GM12891 (cell line): ENCODE measurements around the gene EHBP1.
"Not testable (repeated sequence)": the region's sequence is repeated elsewhere in the genome, so short reads cannot be mapped to it uniquely, and the experiment has no call there.

Experiments used
- DNase-seq: peaks from one replicate; pipeline ENCODE4 v3.0.0; 2011; ENCODE audit warnings: low spot score; ENCODE audit not compliant: insufficient read length
- FAIRE-seq: peaks from 2 replicates; lab custom pipeline; 2011; peaks lifted over from hg19 to GRCh38; lab: Jason Lieb, UNC
- PAX5 ChIP-seq: IDR thresholded peaks from 2 replicates; pipeline ENCODE4 v1.6.1; 2011; ENCODE audit warnings: low read length, moderate library complexity, mild to moderate bottlenecking; ENCODE audit not compliant: insufficient read depth, severe bottlenecking
- POLR2A ChIP-seq: IDR thresholded peaks from 2 replicates; pipeline ENCODE4 v1.6.1; 2011; ENCODE audit warnings: low read depth, low read length, control low read depth
- POLR2AphosphoS5 ChIP-seq: IDR thresholded peaks from 2 replicates; pipeline ENCODE4 v1.6.1; 2011; ENCODE audit warnings: low read depth, low read length, control low read depth
- POU2F2 ChIP-seq: IDR thresholded peaks from 2 replicates; pipeline ENCODE4 v1.6.1; 2011; ENCODE audit warnings: low read depth, mild to moderate bottlenecking, control low read depth, low read length, moderate library complexity
- SPI1 ChIP-seq: IDR thresholded peaks from 2 replicates; pipeline ENCODE4 v1.6.1; 2011; ENCODE audit warnings: low read depth, low read length, control low read depth
- TAF1 ChIP-seq: IDR thresholded peaks from 2 replicates; pipeline ENCODE4 v1.6.1; 2011; ENCODE audit warnings: low read depth, low read length, control low read depth

The EHBP1 gene

DNA sequence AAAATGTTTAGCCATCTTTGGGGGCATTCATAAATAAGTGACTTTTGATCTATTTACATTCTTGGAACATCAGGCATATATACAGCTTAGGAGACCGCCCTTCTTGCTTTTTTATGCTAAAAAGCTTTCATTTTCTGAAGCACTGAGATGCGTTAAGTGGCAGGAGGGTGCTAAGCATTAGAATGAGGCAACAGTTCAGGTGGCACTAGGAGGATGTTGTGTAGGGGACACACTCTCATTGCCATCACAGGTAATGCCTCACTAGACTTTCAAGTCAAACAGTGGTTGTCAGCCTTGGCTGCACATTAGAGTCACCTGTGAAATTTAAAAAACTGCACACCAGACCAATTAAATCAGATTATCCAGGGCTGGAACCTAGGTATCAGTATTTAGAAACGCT is 39.1 kb downstream of the EHBP1 start:
- TF ChIP-seq SPI1 (no peak), TAF1 (no peak), POLR2AphosphoS5 (no peak), POLR2A (no peak), POU2F2 (no peak), PAX5 (no peak)
- no peak for FAIRE-seq
- DNase-seq, result no peak

DNA sequence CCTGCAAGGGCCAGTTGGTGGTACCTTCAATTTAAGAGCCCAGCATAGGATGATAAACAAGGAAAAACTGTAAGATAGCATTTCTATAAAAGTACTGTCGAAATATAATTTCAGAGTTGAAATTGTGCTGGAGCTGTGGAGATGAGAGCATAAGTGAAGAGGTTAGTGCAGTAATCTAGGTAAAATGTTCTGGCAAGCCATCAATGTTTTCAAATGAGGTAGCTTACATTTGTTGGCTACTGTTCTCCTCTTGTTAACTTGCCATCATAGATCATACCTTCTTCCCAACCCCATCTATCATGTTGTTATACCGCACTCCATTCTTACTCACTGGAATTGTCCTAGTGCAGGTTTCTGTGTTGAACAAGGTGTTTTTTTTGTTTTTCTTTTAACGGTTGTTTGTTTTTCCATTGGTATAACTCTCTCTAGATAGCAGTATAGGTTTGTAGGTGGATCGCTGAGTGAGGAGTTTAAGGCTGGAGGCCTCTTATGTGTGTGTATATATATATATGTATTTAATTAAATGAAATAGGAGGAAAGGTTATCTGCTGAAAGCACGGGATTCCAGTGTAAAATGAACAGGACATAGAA is 40.5 kb downstream of the EHBP1 start:
- DNase-seq (no peak), FAIRE-seq (no peak)
- no peak for TF ChIP-seq POU2F2

DNA sequence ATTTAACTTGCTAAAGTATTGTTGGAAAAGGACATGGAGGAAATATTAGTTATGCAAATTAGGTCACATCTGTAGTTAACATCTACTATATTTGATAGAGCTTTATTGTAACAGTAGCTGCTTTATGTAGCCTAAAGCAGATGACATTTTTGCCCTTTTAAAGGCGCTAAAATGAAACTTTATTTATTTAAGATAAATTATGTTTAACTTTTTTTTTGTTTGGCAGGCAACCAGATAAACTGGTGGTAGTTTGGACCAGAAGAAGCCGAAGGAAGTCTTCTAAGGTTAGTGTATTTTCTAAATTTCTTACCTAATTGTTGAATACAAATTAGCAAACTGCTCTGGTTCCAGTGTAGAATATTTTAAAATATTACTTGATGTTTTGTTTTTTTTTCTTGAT is 41.7 kb downstream of the EHBP1 start:
- DNase-seq, result no peak
- FAIRE-seq, result no peak

DNA sequence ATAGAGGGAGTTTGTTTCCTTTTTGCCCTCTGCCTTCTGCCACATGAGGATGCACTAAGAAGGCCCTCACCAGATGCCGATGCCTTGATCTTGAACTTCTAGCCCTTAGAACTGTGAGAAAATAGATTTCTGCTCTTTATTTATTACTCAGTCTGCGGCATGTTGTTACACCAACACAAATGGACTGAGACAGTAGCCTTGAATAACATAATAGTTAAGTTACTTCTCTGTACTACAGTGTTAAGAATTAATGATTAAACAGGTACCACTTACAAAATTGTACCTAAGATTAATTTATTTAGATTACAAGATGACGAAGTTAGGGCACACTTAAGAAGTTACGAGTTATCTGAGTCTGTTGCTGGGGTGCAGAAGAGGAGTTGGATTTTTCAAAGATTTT is 42.4 kb downstream of the EHBP1 start:
- no peak for TF ChIP-seq TAF1
- no peak for FAIRE-seq
- no peak for DNase-seq

More for the DNA sequence above, 41.7 kb downstream of the EHBP1 start:
- TF ChIP-seq PAX5, result no peak
- TF ChIP-seq TAF1, result no peak
- TF ChIP-seq SPI1, result no peak
- no peak for TF ChIP-seq POU2F2
- TF ChIP-seq POLR2AphosphoS5, result no peak
- TF ChIP-seq POLR2A, result no peak

DNA sequence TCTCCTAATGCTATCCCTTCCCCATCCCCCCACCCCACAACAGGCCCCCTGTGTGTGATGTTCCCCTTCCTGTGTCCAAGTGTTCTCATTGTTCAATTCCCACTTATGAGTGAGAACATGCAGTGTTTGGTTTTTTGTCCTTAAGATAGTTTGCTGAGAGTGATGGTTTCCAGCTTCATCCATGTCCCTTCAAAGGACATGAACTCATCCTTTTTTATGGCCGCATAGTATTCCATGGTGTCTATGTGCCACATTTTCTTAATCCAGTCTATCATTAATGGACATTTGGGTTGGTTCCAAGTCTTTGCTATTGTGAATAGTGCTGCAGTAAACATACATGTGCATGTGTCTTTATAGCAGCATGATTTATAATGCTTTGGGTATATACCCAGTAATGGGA is 43.6 kb downstream of the EHBP1 start:
- FAIRE-seq, result not testable (repeated sequence)

DNA sequence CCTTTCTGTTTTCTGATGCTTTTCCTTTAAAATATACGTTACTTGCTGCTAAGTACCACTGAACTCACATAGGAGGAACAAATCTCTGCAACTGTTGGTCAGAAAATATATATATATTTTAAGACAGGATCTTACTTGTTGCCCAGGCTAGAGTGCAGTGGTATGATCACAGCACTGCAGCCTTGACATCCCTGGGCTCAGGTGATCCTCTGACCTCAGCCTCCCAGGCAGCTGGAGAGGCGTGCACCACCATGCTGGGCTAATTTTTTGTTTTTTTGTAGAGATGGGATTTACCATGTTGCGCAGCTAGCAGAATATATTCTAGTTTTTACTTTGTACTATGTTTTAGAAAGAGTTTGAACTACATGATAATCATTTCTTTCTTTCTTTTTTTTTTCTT is 51.5 kb downstream of the EHBP1 start:
- DNase-seq (no peak), FAIRE-seq (no peak)
- TF ChIP-seq POU2F2 (no peak), SPI1 (no peak), POLR2A (no peak), TAF1 (no peak), PAX5 (no peak), POLR2AphosphoS5 (no peak)

More for the DNA sequence above, 43.6 kb downstream of the EHBP1 start:
- DNase-seq, result not testable (repeated sequence)

DNA sequence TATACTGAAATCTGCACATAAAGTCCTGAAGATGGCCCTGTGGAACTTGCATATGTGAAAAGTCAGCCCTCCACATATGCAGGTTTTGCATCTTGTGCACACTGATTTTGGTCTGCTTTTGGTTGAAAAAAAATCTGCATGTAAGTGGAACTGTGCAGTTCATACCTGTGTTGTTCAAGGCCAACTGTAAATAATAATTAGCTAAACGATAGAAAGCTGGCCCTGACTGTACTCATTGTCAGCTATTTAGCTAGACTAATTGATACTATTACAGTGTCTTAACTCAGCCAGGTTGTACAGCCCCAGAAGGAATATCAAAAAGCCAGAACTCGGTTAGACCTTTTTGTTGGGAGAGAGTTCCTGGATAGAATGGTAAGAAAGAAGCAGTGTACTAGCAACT is 54.5 kb downstream of the EHBP1 start:
- TF ChIP-seq POLR2A (no peak), POU2F2 (no peak), SPI1 (no peak), TAF1 (no peak), POLR2AphosphoS5 (no peak), PAX5 (no peak)
- FAIRE-seq (no peak), DNase-seq (no peak)

DNA sequence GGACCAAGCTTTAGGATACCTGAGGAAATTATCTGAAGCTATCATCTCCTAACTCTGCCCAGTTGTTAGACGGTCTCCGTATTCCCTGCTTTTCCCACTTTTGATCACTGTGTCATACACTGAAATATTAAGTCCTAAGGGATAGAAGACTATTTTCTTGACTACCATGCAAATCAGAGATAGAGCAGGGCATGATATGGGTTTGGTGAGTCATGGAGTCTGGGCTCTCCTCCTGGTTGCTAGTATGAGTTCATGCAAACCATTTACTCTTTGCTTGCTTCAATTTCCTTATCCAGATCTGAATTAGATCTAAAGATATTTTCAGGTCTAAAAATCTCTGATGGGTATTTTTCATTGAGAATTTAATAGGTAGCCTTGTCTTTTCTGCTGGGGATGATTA is 55.0 kb downstream of the EHBP1 start:
- FAIRE-seq (no peak), DNase-seq (no peak)

DNA sequence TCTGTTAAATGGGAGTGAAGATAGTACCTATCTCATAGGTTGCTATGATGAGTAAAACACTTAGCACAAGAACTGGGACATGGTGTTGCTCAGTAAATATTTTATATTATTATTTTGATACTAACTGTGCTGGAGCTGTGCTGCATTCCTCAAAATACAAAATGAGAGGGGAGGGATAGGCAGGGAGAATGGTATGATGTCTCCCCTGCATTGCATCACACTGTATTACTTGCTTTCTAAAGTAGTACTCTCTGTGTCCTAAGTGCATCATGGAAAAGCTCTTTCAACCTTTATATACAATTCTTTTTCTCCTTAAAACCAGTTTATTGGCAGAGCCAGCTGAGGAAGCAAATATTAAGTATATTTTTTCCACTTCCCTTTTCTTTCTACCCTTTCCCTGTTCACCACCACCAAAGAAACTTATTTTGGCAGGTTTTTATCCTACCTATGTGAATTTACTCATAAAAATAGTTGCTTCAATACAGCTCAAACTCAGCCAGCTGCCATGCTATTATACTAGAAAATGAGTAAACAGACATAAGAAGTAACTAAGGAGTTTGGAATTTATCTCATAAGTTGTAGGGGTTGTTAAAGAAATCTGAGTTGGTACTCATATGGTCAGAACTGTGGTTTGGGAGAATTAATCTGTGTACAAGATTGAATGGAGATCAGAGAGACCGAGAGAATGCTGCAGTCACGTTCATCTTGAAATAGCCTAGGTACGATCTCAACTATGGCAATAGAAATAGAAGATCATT is 60.3 kb downstream of the EHBP1 start:
- DNase-seq, result no peak
- TF ChIP-seq SPI1 (no peak), TAF1 (no peak), PAX5 (no peak), POU2F2 (no peak), POLR2A (no peak), POLR2AphosphoS5 (no peak)
- FAIRE-seq, result no peak

More for the DNA sequence above, 55.0 kb downstream of the EHBP1 start:
- no peak for TF ChIP-seq POU2F2
- TF ChIP-seq POLR2AphosphoS5, result no peak
- TF ChIP-seq TAF1, result no peak
- TF ChIP-seq PAX5, result no peak
- no peak for TF ChIP-seq SPI1
- no peak for TF ChIP-seq POLR2A

DNA sequence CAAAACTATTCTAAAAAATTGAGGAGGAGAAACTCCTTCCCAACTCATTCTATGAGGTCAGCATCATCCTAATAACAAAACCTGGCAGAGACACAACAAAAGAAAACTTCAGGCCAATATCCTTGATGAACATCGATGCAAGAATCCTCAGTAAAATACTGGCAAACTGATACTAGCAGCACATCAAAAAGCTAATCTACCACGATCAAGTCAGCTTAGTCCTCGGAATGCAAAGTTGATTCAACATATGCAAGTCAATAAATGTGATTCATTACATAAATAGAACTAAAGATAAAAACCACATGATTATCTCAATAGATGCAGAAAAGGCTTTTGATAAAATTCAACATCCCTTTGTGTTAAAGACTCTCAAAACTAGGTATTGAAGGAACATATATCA is 63.1 kb downstream of the EHBP1 start:
- FAIRE-seq, result no peak
- DNase-seq, result no peak
- TF ChIP-seq POLR2AphosphoS5, result no peak
- TF ChIP-seq TAF1, result no peak
- TF ChIP-seq SPI1, result no peak
- TF ChIP-seq PAX5, result no peak
- TF ChIP-seq POU2F2, result no peak
- TF ChIP-seq POLR2A, result no peak
